MM.1S (cell line): ENCODE data around the gene KCNN2.

Source experiments
- CTCF ChIP-seq: fragments of 300-600 bp; sonication (generic); IDR thresholded peaks from 2 replicates; pipeline ENCODE4 v1.5.1; 2016; ENCODE audit warnings: antibody characterized with exemption, low read length, mixed read lengths
- EZH2 ChIP-seq: fragments of 300-600 bp; sonication (generic); optimal IDR thresholded peaks from 2 replicates; pipeline ENCODE3; 2017; ENCODE audit warnings: low read depth, mild to moderate bottlenecking, antibody characterized with exemption, low read length, mixed read lengths
- EZH2phosphoT487 ChIP-seq: fragments of 300-600 bp; sonication (generic); IDR thresholded peaks from 2 replicates; pipeline ENCODE4 v1.6.1; 2018; ENCODE audit warnings: antibody characterized with exemption, low read length

- no peak for TF ChIP-seq CTCF
- TF ChIP-seq EZH2phosphoT487, result no peak
- no peak for TF ChIP-seq EZH2
These were observed 5.2 kb downstream of the KCNN2 start for GRCh38 chr5:114367029-114367428.
